DND-41 (cell line): Measurements from ENCODE around the gene ADD1.

Source experiments
- CTCF ChIP-seq: IDR thresholded peaks from 2 replicates; pipeline ENCODE4 v1.5.1; 2012; ENCODE audit warnings: borderline replicate concordance, low read length, moderate library complexity, mild to moderate bottlenecking; ENCODE audit not compliant: poor library complexity, severe bottlenecking; ENCODE audit errors: extremely low read depth
- EZH2 ChIP-seq: IDR thresholded peaks from 3 replicates; pipeline ENCODE4 v1.6.1; 2012; ENCODE audit warnings: borderline replicate concordance, low read depth, mild to moderate bottlenecking, moderate library complexity, low read length, inconsistent platforms; ENCODE audit not compliant: severe bottlenecking

- no peak for TF ChIP-seq CTCF
- no peak for TF ChIP-seq EZH2
These were observed 133.8 kb downstream of the ADD1 start for GRCh38 chr4:2977211-2978088.
